HG03196 (cell line): ENCODE measurements around the gene IL13RA2.

ENCODE experiments used
- ATAC-seq: cut with Tn5 transposase; IDR thresholded peaks from one replicate; pipeline ENCODE4 v1.9.1; 2021; ENCODE audit not compliant: unreplicated experiment

The IL13RA2 gene

DNA sequence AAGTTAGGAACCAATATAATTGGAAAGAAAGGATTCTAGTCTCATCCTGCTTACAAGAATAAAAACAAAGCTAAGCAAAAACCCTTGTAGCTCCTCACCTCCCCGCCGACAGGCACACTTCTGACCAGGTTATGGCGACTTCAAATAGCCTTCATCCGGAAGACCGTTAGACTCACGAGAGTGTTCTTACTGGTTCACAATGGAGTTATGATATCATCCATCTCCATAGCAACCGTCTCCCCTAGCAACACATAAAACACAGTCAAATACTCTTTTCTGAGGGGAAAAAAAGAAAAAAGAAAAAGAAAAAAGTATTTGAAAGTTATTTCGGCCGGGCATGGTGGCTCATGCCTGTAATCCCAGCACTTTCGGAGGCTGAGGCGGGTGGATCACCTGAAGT lies at the start of gene IL13RA2:
Gene IL13RA2, minus strand, starts transcription at position 162 of the 400 bp plus-strand sequence. CDS start 347 bp downstream, outside the sequence.
- no peak for ATAC-seq

DNA sequence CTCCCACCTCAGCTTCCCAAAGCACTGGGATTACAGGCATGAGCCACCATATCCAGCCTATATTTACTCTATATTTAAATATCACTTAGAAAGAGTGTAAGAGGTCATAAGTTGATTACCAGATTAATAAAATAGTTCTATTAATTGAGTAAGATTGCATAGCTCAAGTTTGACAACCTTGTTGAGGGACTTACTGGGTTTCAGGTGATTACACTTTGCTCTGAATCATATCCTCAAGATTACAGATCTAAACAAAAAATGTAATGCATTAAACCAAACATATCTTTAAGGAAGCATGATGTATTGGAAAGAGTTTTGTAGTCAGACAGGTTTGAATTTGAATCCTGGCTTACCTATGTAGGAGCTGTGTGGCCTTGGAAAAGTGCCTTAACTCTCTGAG lies 47.9 kb upstream of the IL13RA2 start:
- no peak for ATAC-seq

DNA sequence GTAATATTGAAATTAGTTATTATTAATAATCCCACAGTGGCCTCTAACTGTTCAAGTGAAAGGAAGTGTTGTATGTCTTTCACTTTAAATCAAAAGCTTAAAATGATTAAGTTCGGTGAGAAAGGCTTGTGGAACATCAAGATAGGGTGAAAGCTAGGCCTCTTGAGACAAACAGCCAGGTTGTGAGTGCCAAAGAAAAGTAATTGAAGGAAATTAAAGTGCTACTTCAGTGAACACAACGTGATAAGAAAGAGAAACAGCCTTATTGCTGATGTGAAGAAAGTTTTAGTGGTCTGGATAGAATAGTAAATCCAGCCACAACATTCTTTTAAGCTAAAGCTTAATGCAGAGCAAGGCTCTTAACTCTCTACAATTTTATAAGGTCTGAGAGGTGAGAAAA lies 42.6 kb upstream of the IL13RA2 start:
- no peak for ATAC-seq

- no peak for ATAC-seq
Observed at GRCh38 chrX:115058276-115058675, 40.9 kb upstream of the IL13RA2 start.

DNA sequence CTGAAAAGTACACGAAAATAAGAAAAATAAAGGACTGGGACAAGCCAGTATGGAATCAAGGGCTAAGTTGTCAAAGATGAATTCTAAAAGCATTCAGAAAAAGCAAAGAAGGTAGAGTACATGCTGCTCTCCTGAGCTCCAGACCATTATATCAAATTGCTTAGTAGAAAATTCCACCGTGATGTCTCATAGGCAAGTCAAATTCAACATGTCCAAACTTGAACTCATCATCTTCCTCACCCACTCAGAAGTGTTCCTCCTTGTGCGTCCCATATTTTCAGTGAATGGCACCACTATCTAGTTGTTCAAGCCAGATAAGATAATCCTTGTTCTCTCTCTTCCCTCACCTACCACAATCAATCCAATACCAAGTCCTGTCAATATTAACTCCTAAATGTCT lies 37.5 kb upstream of the IL13RA2 start:
- ATAC-seq: no peak

GRCh38 chrX:115053223-115053622 lies 35.8 kb upstream of the IL13RA2 start:
- no peak for ATAC-seq

GRCh38 chrX:115047715-115048114 lies 30.3 kb upstream of the IL13RA2 start:
- no peak for ATAC-seq

GRCh38 chrX:115047181-115047580 lies 29.8 kb upstream of the IL13RA2 start:
- ATAC-seq: no peak

- no peak for ATAC-seq
Observed at GRCh38 chrX:115040417-115040816, 23.0 kb upstream of the IL13RA2 start.

GRCh38 chrX:115038406-115038805 lies 21.0 kb upstream of the IL13RA2 start:
- ATAC-seq: no peak

- ATAC-seq: no peak
Observed at GRCh38 chrX:115036029-115036428, 18.6 kb upstream of the IL13RA2 start.

- no peak for ATAC-seq
Observed at GRCh38 chrX:115031989-115032388, 14.6 kb upstream of the IL13RA2 start.

DNA sequence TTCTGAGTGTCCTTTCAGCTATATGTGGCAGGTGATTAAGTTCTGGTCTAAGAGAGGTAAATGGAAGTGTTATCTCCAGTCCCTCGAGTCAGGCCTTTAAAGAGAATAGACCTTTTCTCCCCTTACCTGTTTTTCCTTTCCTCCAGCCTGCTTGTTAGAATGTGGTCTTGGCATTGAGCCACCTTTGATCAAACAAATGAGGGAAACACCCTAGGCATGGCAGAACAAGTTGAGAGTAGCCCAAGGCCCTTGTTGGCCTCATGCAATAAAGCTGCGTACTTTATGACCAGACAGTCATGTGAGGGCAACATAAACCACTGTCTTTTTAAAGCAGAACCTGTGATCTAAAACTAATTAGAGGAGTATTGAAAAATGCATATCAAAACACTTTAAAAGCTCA lies 13.2 kb upstream of the IL13RA2 start:
- no peak for ATAC-seq

GRCh38 chrX:115029869-115030570 lies 12.6 kb upstream of the IL13RA2 start:
- ATAC-seq: no peak

DNA sequence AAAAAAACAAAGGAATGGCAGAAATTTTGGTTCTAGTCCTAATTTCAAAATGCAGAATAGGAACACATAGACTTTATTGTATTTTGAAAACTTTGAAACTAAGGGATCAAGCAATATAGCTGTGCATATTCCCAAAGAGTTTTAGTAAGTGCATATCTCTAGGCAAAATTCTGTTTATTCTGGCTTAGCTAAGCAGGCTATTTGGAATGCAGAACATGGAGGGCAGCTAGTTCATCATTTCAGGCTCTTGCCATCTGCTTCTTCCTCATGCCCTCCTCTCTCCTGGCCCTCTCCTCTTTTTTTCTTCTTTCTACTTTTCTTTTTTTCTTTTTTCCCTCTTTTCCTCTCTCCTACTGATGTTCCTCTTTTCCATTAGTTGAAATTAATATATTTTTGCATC lies 12.0 kb upstream of the IL13RA2 start:
- no peak for ATAC-seq

DNA sequence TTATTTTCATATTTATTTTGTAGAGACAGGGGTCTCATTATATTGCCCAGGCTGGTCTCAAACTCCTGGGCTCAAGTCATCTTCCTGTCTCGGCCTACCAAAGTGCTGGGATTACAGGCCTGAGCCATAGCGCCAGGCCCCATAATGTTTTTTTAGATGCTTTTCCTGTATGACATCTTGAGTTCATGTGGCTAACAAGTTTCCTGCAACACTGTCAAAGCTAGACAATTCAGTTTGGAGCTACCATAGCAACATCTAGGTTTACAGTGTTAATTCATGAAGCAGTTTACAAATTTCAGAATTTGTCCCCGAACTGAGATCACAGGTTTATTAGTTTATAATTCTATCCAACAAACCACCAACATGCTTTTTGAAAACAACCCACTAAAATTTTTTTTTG lies 6.4 kb upstream of the IL13RA2 start:
- no peak for ATAC-seq

DNA sequence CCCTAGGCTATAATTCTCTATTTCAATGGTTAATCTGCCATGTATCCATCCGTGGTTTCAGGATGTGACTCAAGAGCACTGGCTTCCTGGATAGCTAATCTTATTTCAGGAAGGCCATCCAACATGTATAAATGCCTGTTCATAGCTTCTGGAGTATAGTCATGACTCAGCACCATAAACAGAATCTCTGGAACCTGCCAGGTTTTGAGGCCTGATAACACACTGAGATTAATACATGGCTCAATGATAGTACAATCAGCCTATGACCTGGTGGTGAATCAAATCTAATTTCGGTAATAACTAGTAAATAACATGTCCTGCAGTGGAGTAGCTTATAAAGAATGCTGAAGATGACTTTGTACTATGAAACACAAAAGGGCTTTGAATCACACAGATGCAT lies 5.7 kb upstream of the IL13RA2 start:
- ATAC-seq: no peak

DNA sequence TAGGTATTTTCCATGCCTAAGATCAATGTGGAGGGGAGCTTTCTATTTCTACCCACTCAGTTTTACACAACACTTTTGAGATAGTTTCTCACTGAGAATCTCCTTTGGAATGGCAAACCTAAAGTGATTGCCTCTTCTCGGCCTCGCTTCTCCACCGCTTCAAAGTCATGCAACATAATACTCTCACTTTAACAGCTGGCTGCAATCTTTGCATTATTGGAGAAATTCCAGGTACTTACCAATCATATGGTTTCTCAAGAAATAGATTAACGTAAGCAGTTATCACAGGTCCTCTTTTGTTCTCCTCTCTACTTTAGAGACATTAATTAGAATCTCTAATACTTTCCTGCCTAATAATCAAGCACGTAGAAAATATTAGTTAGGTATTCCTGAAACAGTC lies 3.7 kb upstream of the IL13RA2 start:
- no peak for ATAC-seq

DNA sequence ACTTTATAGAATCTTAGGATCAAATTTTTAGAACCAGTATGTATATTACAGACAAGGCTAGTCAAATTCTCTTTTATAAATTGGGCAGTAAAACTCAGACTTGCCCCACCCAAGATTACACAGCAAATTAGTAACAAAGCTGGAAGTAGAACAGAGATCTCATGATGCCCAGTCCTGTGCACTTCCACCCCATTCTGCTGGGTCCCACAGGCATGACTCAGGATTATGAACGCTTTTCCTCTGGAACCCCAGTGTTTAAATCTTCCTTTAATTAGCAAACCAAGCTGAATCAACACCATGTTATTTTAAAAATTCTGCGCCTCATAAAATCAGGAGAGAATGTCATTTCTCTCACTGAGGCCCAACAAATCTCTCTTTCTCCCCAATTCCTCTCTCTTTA lies 1.5 kb upstream of the IL13RA2 start:
- ATAC-seq: no peak

DNA sequence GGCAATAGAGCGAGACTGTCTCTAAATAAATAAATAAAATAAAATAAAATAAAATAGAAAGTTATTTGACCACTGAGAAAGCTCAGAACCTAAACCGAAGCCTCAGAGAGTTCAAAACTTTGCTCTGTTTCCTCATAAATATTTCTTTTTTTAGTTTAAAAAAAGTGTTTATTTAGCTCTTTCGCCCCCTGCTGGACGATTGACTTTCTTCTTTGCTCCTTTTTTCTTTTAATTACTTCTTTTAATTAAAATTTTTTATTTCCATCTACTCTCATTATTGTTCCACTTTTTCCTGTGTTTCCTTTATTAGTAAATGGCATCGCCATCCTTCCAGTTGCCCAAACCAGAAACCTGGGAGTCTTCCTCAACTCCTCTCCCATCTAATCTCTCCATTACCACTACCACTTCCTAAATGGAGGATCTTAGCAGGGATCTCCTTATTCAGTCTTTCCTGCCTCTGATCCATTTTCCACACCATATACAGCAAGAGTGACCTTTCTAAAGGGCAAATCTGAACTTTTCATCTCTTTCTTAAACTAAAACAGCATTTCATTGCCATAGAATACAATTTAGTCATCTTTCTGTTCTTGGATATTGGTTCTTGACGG lies 728 bp upstream of the IL13RA2 start:
- ATAC-seq: no peak

GRCh38 chrX:115013705-115014104 lies 3.7 kb downstream of the IL13RA2 start:
- ATAC-seq: no peak

GRCh38 chrX:115011428-115011827 lies 6.0 kb downstream of the IL13RA2 start:
- no peak for ATAC-seq

GRCh38 chrX:114999906-115000305 lies 17.5 kb downstream of the IL13RA2 start:
- ATAC-seq: no peak
